ENCODE results near the gene SSH2.
"Not testable (repeated sequence)": the region's sequence is repeated elsewhere in the genome, so short reads cannot be mapped to it uniquely, and the experiment has no call there.

The SSH2 gene

DNA sequence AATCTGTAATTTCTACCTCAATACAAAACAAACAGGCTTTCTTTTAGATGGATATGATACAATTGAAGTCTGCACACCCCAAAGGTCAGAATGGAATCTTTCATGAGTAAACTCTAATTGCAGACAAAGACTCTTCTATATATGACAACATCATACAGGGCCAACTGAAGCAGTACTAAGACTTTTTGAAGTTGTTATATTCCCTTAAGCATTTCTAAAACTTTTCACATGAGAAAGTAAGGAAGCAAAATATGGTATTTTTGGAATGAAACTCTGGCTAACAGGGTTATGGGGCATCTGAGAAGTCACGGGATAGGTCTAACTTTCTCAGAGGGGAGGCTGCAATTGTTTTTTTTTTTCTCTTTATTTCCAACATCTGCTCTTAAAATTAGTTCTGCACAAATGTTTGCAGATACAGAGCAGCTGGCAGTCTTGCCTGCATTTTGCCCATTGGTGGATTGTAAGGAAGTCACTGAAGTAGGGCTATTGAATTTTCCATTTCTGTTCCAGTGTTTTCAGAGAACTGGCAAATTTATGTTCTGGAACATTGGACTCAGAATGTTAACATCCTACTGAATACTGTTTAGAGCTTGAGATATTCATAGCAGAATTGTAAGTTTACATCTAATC, 59.1 kb downstream of the SSH2 start:
- DNase-seq: no peak

GRCh38 chr17:29867643-29868181, 62.3 kb downstream of the SSH2 start:
- no peak for DNase-seq

GRCh38 chr17:29866746-29867404, 63.2 kb downstream of the SSH2 start:
- no peak for DNase-seq

DNA sequence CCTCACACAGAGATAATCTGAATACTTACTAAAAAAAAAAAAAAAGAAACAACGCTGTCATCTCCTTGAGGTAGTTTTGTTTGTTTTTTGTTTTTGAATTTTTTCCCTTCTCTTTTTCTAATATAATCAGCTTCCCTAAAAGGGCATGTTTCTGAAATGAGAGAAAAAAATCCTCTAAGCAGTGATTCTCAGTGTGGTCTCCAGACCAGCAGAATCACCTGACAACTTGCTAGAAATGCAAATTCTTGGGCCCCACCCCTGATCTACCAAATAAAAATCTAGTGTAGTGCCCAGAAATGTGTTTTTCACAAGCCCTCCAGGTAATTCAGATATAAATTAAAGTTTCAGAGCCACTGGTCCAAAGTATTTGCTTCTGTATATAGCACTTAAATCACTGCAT, 65.4 kb downstream of the SSH2 start:
- no peak for DNase-seq

GRCh38 chr17:29864123-29864522, 65.9 kb downstream of the SSH2 start:
- DNase-seq: not testable (repeated sequence)

GRCh38 chr17:29862951-29863350, 67.1 kb downstream of the SSH2 start:
- no peak for DNase-seq

GRCh38 chr17:29862127-29862526, 67.9 kb downstream of the SSH2 start:
- DNase-seq: no peak

DNA sequence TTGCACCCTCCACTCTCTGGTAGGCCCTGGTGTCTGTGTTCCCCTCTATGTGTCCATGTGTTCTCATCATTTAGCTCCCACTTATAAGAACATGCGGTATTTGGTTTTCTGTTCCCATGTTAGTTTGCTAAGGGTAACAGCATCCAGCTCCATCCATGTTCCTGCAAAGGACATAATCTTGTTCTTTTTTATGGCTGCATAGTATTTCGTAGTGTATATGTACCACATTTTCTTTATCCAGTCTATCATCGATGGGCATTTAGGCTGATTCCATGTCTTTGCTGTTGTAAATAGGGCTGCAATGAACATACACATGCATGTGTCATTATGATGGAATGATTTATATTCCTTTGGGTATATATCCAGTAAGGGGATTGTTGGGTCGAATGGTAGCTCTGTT, 70.6 kb downstream of the SSH2 start:
- not testable (repeated sequence) for DNase-seq

- no peak for DNase-seq
Measured at GRCh38 chr17:29857823-29858222, 72.2 kb downstream of the SSH2 start.

GRCh38 chr17:29857105-29857504, 72.9 kb downstream of the SSH2 start:
- not testable (repeated sequence) for DNase-seq

DNA sequence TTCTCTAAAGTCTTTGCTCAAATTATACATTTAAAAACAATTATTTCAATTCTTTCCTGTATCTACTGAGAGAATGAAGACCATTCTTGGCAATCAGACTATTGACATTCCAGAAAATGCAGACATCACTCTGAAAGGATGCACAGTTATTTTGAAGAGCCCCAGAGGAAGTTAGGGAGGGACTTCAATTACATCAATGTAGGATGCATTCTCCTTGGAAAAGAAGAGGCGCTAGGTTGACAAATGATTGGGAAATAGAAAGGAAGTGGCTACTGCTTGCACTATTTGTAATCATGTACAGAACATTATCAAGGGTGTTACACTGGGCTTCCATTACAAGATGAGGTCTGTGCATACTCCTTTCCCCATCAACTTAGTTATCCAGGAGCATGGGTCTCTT, 74.3 kb downstream of the SSH2 start:
- no peak for DNase-seq

- DNase-seq: no peak
Measured at GRCh38 chr17:29848737-29849136, 81.3 kb downstream of the SSH2 start.

GRCh38 chr17:29847527-29848400, 82.3 kb downstream of the SSH2 start:
- DNase-seq: no peak

DNA sequence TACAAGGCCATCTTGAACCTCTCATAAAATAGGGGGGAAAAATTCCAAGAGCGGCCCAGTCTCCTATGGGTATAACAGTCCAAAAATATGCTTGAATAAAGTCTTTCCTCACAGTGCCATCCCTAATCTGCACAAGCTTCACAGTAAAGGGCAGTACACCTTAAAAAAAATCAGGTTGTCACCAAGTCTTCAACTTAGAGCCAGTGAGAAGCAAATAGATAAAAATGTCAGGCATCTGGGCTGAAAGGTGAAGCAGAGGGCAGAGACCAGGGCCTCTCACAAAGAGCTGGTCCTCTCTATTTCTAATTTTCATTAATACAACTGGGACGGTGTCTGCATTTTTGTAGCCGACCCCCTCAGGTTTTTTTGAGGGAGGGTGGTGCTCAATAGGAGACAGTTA, 82.9 kb downstream of the SSH2 start:
- no peak for DNase-seq

DNA sequence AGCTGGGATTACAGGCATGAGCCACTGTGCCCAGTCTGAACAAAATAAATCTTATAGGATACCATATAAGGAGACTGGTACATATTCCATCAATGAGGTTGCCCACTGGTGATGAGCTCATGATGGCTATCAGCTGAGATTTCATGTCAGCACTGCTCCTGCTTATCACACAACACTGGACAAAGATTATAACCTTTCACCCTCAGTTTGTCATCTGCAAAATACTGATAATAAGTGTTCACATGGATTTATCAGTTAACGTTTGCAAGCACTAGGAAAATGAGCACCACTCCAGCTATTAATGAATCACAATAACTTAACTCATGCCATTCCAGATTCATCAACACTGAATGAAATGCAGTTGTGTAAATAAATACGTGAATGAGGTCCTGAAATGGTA, 83.7 kb downstream of the SSH2 start:
- DNase-seq: no peak

DNA sequence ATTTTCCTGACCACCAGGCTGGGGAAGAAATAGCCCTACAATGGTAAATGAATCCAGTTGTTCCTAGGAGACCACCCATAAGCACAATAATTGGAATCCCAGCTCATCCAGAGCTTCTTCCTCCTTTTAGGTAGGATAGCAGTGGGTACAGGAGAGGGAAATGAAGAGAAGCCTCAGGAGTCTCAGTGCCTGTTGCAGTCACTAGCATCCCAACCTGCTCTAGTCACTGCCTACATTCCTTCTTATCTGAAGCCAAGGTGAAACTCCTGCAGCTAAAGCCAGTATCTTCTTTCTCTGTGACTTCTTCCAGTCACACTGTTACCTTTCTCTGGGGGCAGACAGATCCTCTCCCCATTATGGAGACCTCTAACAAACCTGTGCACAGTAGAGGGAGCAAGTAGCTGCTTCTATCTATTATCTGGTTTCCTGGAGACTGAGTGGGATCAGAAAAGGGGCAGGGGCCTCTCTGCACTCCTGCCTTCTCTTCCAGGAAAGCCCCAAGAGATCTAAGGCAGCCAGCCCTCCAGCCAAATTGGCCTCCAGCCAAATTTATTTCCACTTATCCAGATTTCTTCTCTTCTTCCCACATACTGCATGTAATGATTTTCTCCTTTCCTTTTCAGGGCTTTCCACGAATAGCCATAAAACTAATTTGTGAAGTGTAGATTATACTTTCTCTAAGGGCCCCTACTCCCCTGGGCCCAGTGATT, 85.5 kb downstream of the SSH2 start:
- no peak for DNase-seq

DNA sequence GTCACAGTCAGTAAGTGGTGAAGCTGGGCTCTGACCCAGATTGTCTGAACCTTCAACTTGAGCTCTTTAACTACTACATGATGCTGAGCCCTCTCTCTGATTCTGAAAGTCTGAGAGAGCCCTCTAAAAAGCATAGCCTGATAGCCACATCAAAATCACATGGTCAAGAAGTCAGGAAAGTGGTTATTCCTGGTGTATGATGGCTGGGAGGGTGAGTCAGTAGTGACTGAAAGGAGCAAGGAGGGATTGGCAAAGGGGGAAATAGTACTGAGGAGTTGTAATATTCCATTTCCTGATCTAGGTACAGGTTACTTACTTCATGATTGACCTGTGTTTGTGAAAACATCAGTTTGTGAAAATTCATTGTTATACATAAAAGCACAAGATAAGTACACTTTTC, 89.1 kb downstream of the SSH2 start:
- DNase-seq: no peak

- DNase-seq: no peak
Measured at GRCh38 chr17:29839656-29840055, 90.4 kb downstream of the SSH2 start.

- DNase-seq: no peak
Measured at GRCh38 chr17:29838961-29839360, 91.1 kb downstream of the SSH2 start.

- no peak for DNase-seq
Measured at GRCh38 chr17:29837531-29837930, 92.5 kb downstream of the SSH2 start.

DNA sequence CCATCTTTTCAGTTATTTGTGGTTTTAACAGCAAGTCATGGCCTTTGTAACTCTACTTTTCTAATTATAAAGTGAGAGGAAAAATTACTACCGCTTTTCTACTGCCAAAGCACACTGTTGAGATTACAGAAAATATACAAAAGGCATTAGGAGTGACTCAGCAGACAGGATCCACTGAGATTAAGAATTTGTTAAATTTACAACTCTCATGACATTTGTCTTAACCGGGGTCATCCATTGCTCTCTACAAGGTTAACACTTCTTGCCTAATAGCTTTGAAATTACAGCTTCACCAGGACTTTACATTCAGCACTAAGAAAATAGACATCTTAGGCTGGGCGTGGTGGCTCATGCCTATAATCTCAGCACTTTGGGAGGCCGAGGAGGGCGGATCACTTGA, 93.4 kb downstream of the SSH2 start:
- DNase-seq: no peak

DNA sequence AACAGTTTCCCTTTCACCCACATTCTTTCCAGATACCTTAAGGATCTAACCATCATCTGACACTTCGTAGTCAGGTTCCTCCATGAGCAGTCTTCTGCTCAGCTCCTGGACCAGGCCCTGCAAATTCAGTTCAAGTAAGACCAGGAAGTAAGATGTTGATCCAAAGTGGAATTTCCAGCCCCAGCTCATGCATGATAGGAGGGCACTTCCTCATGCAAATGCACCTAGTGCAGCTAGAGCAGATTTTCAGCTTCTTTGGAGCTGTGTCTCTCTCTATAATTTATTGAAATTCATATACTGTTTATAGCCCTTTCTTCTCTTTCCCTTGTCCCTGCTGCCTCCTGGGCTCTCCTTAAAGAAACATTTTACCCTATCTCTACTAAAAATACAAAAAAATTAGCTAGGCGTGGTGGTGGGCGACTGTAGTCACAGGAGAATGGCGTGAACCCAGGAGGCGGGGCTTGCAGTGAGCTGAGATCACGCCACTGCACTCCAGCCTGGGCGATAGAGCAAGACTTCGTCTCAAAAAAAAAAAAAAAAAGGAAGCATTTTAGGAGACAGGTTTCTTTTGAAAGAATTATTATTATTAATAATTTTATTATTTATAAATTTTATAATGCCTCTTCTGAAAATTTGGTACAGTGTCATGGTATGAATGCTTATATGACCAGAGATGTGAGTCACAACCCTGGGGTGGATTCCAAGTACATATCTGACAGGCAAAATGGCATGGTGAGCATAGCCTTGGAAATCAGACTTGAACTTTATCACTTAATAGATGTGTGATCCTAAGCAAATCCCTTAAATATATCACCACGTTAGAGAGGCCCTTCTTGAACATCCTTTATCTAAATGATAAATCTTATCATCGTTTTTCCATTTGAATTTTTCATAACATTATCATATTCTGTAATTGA, 94.3 kb downstream of the SSH2 start:
- no peak for DNase-seq
